IPS-NIHi7 (cell line): ENCODE measurements around the gene TMED4.
"Not testable (repeated sequence)": the region's sequence is repeated elsewhere in the genome, so short reads cannot be mapped to it uniquely, and the experiment has no call there.

Source experiments
- DNase-seq: peaks from one replicate; pipeline ENCODE4 v3.0.0; 2012; ENCODE audit warnings: mixed read lengths; ENCODE audit errors: extremely low spot score

Gene TMED4

GRCh38 chr7:44607141-44608068, 25.4 kb upstream of the TMED4 start:
- no peak for DNase-seq

DNA sequence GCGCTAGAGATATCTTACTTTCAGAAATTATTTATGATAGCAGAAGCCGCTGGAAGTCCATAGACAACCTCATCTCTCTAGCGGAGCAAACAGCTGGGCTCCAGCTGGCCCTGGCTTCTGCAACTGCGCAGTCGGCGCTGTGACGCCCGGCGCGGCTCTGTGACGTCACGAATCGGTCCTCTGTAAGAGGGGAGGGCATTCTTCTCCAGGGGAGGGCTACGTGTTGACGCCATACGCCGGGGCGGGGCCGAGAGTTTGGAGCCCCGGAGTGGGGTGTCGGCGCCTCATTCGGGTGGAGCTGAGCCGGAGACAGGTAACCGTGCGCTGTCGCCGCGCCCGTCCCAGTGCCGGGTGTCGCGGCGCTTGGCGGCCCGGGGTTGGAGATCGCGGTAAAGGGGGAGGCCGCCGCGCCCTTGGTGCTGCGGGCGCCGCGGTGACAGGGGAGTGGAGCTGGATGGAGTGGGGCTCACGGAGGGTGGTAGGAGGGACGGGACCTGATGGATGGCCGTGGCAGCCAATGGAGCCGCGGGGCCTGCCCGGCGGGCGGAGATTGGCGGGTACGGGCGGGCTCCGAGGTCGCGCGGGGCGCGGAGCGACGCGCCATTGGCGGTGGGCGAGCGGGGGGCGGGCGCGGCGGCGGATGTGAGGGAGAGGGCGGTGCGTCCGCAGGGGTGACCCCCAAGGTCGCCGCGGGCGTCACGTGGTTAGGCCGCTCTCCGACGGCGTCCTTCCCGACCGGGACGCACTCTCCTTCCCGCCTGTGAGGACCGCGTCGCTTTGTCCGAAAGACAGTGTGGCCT, 24.5 kb upstream of the TMED4 start, which contains the start of gene OGDH:
OGDH (plus strand) TSS at position 287 of the 800 bp plus-strand sequence. CDS start 17,717 bp downstream, outside the sequence.
- peak; percentile 99 for DNase-seq

- no peak for DNase-seq
Measured at GRCh38 chr7:44604941-44605340, 22.9 kb upstream of the TMED4 start.

GRCh38 chr7:44603193-44603592, 21.2 kb upstream of the TMED4 start:
- no peak for DNase-seq

- DNase-seq: no peak
Measured at GRCh38 chr7:44602576-44602910, 20.5 kb upstream of the TMED4 start.

DNA sequence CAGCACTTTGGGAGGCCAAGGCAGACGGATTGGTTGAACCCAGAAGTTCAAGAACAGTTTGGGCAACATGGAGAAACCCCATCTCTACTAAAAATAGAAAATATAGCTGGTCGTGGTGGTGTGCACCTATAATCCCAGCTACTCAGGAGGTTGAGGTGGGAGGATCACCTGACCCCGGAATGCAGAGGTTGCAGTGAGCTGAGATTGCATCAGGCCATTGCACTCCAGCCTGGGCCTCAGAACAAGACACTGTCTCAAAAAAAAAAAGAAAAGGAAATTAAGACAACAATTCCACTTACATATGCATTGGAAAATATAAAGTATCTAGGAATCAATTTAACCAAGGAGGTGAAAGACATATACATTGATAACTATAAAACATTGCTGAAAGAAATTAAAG, 17.2 kb upstream of the TMED4 start:
- DNase-seq: no peak

DNA sequence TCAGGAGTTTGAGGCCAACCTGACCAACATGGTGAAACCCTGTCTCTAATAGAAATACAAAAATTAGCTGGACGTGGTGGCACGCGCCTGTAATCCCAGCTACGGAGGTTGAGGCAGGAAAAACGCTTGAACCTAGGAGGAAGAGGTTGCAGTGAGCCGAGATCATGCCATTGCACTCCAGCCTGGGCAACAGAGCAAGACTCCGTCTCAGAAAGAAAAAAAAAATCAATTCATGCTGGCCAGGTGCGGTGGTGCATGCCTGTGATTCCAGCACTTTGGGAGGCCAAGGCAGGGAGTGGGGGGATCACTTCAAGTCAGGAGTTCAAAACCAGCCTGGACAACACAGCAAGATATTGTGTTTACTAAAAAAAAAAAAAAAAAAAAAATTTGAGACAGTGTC, 15.2 kb upstream of the TMED4 start:
- DNase-seq: not testable (repeated sequence)

DNA sequence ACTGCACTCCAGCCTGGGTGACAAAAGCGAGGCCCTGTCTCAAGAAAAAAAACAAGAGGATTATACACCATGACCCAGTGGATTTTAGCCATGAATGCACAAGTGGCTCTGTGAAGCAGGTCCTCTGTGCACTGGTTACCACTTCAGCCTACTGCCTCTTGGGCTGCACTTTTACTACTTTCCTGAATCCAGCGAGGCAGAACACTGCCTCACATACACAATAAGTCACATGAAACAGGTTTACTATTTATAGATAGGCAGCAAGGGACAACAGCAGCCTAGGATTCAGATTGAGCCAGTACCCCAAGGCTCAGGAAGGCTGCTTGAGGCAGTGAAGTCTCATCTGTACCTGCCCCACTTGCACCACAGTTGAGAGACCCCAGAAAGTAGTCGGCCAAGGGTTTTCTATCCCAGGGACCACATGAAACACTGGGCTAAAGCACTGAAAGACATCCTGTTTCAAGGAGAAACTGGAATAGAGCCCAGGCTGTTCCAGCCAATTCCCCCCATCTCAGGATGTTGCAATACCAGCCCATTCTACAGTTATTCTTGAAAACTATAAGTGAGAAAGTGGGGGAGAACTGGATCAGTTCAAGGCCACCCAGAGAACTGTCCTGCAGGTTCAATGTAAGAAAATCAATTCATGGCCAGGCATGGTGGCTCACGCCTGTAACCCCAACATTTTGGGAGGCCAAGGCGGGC, 14.1 kb upstream of the TMED4 start:
- no peak for DNase-seq

- peak; percentile 1 for DNase-seq
Measured at GRCh38 chr7:44590910-44591309, 8.9 kb upstream of the TMED4 start.

DNA sequence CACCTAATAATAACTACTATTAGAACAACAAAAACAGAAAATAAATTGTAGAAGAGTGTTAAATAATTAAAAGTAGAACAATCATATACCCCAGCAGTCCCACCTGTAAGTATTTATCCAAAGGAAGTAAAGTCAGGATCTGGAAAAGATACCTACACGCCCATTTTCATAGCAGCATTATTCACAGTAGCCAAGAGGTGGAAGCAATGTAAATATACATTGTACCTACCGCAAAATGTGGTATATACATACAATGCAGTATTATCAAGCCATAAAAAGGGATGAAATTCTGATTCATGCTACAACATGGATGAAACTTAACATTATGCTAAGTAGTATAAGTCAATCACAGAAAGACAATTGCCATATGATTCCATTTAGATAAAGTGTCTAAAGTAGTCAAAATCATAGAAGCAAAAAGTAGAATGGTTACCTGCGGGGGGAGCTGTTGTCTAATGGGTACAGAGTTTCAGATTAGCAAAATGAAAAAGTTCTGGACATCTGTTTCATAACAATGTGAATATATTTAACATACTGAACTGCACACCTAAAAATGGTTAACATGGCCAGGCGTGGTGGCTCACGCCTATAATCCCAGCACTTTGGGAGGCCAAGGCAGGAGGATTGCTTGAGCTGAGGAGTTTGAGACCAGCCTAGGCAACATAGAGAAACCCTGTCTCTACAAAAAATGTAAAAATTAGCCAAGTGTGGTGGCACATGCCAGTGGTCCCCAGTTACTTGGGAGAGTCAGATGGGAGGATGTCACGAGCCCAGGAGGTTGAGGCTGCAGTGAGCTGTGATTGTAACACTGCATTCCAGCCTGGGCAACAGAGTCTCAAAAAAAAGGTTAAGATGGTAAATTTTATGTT, 6.0 kb upstream of the TMED4 start:
- DNase-seq: peak; percentile 1

DNA sequence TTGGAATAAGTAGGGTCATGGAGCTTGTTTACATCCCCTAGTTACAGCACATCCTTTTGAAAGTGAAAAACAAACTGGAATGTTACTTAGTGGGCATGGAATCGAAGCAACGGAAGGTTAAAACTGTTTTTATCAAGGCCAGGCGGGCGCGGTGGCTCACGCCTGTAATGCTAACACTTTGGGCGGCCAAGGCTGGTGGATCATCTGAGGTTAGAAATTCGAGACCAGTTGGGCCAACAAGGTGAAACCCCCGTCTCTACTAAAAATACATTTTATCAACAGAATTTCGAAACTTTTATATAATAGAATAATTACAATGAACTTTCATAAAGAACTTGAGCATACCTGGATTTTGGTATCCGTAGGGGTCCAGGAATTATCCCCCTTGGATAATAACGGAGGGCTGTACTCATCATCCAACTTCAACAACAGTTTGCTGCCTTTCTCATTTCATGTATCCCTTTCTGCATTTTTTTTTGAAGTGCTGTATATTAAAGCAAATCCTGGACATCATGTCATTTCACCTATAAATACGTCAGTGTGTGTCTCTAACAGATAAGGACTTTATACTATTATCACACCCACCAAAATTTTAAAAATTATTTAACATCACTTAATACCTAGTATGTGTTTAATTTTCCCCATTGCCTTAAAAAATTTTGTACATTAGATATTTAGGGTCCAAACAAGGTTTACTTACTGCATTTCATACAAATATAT, 1.3 kb upstream of the TMED4 start:
- peak; percentile 2 for DNase-seq

DNA sequence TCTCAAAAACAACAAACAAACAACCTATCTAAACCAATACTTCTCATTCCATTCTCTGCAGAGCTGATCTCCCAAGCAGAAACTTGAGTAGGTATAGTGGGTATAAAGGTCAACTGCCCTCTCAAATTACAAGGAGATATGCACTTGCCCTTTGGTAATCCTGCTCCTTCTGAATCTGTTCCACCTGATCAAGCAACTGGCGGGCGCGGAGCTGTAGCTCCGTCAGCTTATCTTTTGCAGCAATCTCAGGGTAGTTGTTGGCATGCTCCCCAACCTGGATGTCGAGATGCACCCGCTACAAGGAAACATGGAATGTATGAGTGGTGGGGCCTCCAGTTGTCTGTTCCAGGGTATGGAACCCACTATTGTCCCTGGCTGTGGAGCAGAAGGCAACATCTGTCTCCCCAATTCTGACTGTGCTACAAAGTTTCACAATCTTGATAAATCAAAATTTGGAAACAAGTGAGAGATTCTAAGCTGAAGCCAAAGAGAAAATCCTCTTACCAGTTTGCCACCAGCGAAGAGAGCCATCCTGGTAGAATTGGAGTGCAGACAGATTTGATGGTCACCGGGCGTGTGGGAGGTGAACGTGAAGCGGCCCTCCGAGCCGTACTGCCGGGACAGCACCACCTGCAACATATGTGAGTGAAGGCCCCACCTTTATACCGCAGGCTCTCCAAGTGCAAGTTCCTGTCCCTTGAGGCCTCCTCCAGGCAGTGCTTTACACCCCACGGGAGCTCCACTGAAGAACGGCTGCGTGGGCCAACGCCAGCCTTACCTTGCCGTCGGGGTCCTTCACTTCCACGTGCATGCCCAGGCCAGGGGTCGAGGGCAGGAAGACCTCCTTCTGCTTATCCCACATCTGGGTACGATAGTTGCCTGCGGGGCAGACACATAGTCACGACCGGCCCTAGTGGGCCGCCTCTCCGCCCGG, 819 bp downstream of the TMED4 start:
- DNase-seq: peak; percentile 15

DNA sequence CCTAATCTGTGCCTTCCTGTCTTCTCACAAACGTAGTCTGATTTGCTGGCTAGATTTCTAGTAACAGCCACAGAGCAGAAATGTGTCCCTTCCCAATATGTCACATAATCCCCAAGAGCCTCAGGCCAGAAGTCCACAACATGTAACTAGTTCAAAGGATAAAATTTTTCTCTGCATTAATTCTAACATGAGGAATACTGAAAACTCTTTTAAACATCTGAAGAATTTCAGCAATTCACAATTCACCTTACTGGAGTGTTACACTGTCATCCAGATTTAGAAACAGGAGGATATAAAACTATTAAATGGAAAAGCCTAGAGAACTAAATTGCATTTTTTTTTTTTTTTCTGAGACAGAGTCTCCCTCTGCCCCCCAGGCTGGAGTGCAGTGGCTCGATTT, 5.8 kb downstream of the TMED4 start:
- no peak for DNase-seq

DNA sequence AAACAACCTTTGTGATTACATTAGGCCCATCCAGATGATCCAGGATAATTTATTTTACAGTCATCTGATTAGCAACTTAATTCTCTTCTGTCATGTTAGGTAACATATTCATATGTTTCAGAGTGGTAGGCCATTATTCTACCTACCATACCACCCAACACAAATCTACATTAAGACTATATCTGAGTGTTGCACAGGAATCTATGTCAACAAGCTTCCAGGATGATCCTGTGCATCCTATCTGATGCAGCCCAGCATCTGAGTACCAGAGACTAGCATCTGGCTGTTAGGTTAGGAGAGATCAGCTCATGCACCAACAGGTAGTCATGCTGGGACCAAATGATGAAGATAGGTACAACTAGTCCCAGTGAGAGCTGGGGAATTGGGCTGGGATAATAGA, 7.0 kb downstream of the TMED4 start:
- no peak for DNase-seq

GRCh38 chr7:44574287-44574872, 7.7 kb downstream of the TMED4 start:
- no peak for DNase-seq

DNA sequence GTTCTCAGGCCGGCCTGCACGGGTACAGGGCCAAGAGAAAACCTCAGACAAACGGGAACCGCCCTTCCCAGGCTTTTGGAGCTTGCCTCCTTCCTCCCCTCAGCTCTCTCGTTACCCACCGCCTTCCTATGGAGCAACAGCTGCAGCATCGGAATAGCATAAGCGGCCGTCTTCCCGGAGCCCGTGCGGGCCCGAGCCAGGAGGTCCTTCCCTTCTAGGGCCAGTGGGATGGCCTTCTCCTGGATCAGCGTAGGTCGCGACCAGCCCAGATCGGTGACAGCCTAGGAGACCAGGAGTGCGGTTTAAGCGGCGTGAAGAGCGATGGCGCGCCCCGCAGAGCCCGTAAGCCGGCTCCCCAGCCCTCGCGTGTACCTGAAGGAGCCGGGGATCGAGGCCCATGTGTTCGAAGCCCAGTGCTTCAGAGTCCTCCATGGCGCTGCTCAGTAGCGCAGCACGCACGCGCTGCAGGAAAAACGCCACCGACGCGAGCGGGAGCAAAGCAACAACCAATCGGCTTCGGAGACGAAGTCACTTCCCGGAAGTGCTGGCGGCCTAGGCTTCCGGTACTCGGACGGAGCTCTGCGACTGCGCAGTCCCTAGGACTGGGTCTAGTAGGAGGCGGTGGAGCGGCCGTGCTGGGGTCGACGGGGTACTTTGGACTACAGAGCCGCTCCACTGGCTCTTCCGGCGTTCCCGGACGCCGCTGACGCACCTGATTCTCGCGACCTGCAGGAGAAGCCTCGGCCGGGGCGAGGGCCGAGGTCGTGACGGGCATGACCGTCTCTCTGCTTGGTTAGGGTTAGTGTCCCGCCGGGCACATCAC, 8.4 kb downstream of the TMED4 start, which contains the start of gene DDX56:
DDX56 (minus strand) TSS at position 445 of the 823 bp plus-strand sequence; CDS start at position 432, 13 bp downstream.
- DNase-seq: peak; percentile 96

DNA sequence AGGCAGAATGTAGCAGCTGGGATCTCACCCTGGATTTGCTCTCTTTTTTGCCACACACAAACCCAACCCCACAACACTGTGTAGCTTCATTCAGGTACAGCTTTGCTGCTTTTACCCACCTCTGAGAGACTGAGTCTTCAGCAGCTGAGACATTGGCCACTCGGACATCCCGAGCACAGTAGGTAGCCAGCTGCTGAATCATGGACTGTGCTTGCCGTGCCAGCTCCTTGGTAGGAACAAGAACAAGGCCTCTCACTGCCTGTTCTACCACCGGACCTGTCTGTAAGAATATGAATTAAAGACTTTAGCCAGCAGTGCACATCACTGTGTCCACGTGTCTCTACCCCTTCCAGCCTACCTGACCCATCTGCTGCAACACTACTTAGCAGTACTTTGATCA, 9.3 kb downstream of the TMED4 start:
- no peak for DNase-seq

DNA sequence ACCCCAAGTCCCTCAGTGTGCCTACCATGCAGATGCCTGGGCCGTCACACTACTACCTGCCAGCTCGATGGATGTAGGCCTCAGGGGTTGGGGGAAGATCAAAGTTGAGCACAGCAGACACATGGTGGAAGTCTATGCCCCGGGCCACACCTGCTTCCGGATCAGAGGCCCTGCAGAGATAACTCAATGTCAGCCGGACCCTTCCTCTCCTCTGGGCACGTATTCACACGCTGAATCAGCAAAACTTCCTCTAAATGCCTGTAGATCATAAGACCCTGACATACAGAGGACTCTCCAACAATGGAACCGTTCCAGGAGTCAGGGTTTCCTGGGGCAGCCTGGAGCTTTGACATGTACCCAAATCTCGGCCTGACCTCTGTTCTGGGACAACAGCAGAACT, 12.1 kb downstream of the TMED4 start:
- DNase-seq: no peak
